ENCODE data around the gene SDK1. TPM values are rescaled to one million over a fixed set of nuclear protein-coding genes. Genes with fewer than 3 reads are reported as not detected.

SDK1 gene
- total RNA-seq, 2 donors from 2014 or later = 19.8 to 32.4 TPM

- intact Hi-C loops (cut with DNase I) = no loop called here
- Histone ChIP-seq H3K9me3 (no peaks in the 10 kb centered on the region), H3K27me3 (no peaks in the 10 kb centered on the region), H3K27ac (no peak overlapping the region), H3K36me3 (replicated peaks in 1 of 2; ENCODE audit: insufficient read depth in 1 of 2, low read depth in 2 of 2) (no peaks in the 10 kb centered on the region), H3K4me3 (no peak overlapping the region), H3K4me1 (peaks cover 14% of the 10 kb centered on the region)
- TF ChIP-seq CTCF (IDR thresholded peaks at IDR 0.05) = no peak
- TF ChIP-seq POLR2A (IDR thresholded peaks at IDR 0.05) = no peak
- 82 to 90% methylated on average over 3 to 4 of the region's 4 CpGs for WGBS, 2 donors
- ATAC-seq (no peak), DNase-seq (no peak)
Observed at GRCh38 chr7:4184653-4185052, 883.6 kb downstream of the SDK1 start.

GRCh38 chr7:4185136-4185535, 884.1 kb downstream of the SDK1 start:
- intact Hi-C loops (cut with DNase I) = no loop called here
- H3K4me1 ChIP-seq = peaks cover 14% of the 10 kb centered on the region

GRCh38 chr7:4185721-4186512, 884.9 kb downstream of the SDK1 start:
- Histone ChIP-seq H3K4me1 (peaks cover 14% of the 10 kb centered on the region), H3K27me3 (no peaks in the 10 kb centered on the region), H3K27ac (no peak overlapping the region), H3K9me3 (no peaks in the 10 kb centered on the region), H3K4me3 (no peak overlapping the region), H3K36me3 (replicated peaks in 1 of 2; ENCODE audit: insufficient read depth in 1 of 2, low read depth in 2 of 2) (no peaks in the 10 kb centered on the region)
- ATAC-seq (no peak), DNase-seq (no peak)
- WGBS, 2 donors = 78 to 87% methylated on average over 13 to 15 of the region's 15 CpGs
- no peak for TF ChIP-seq POLR2A (IDR thresholded peaks at IDR 0.05)
- TF ChIP-seq CTCF (IDR thresholded peaks at IDR 0.05) = no peak
- intact Hi-C loops (cut with DNase I) = no loop called here

More at GRCh38 chr7:4185136-4185535, 884.1 kb downstream of the SDK1 start:
- no peaks in the 10 kb centered on the region for H3K36me3 ChIP-seq (replicated peaks in 1 of 2; ENCODE audit: insufficient read depth in 1 of 2, low read depth in 2 of 2)
- H3K27ac ChIP-seq = no peak overlapping the region
- no peak for ATAC-seq
- H3K4me3 ChIP-seq = no peak overlapping the region
- no peaks in the 10 kb centered on the region for H3K27me3 ChIP-seq
- TF ChIP-seq CTCF (IDR thresholded peaks at IDR 0.05) = no peak
- TF ChIP-seq POLR2A (IDR thresholded peaks at IDR 0.05) = no peak
- H3K9me3 ChIP-seq = no peaks in the 10 kb centered on the region
- DNase-seq = no peak
- 92 to 96% methylated on average over 5 to 6 of the region's 6 CpGs for WGBS, 2 donors

GRCh38 chr7:4186513-4186780, 885.4 kb downstream of the SDK1 start:
- WGBS, 2 donors = 87 to 100% methylated on average over 2 to 9 of the region's 9 CpGs
- intact Hi-C loops (cut with DNase I) = no loop called here
- H3K27me3 ChIP-seq = no peaks in the 10 kb centered on the region
- TF ChIP-seq POLR2A (IDR thresholded peaks at IDR 0.05) (no peak), CTCF (IDR thresholded peaks at IDR 0.05) (no peak)
- no peaks in the 10 kb centered on the region for H3K36me3 ChIP-seq (replicated peaks in 1 of 2; ENCODE audit: insufficient read depth in 1 of 2, low read depth in 2 of 2)
- DNase-seq (no peak), ATAC-seq (no peak)
- no peak overlapping the region for H3K4me3 ChIP-seq
- no peak overlapping the region for H3K27ac ChIP-seq
- H3K9me3 ChIP-seq = no peaks in the 10 kb centered on the region
- peaks cover 14% of the 10 kb centered on the region for H3K4me1 ChIP-seq

GRCh38 chr7:4188651-4189050, 887.6 kb downstream of the SDK1 start:
- no peak overlapping the region for H3K4me3 ChIP-seq
- H3K4me1 ChIP-seq = peaks cover 14% of the 10 kb centered on the region
- no peaks in the 10 kb centered on the region for H3K9me3 ChIP-seq
- ATAC-seq (no peak), DNase-seq (no peak)
- TF ChIP-seq CTCF (IDR thresholded peaks at IDR 0.05) (no peak), POLR2A (IDR thresholded peaks at IDR 0.05) (no peak)
- 29 to 44% methylated on average over 3 of the region's 3 CpGs for WGBS, 2 donors
- H3K27ac ChIP-seq = peak overlapping the region; percentile 22 to 71 (median 66)
- intact Hi-C loops (cut with DNase I) = no loop called here
- H3K27me3 ChIP-seq = no peaks in the 10 kb centered on the region
- no peaks in the 10 kb centered on the region for H3K36me3 ChIP-seq (replicated peaks in 1 of 2; ENCODE audit: insufficient read depth in 1 of 2, low read depth in 2 of 2)

Measured in body of pancreas (tissue), 4 donors.